GM23248 (cell line): ENCODE results near the gene IQGAP2. TPM values are rescaled to one million over a fixed set of nuclear protein-coding genes. Genes with fewer than 3 reads are reported as not detected.

Source experiments
- DNase-seq: peaks from one replicate; pipeline ENCODE4 v3.0.0-alpha.2; 2015
- H2AFZ ChIP-seq: fragments of 200-600 bp; sonication (generic); 2 replicates; pipeline ENCODE4 v1.6.1; 2016; ENCODE audit warnings: antibody characterized with exemption
- H3F3A ChIP-seq: fragments of 200-600 bp; sonication (generic); 2 replicates; pipeline ENCODE4 v1.6.1; 2016; ENCODE audit warnings: mild to moderate bottlenecking, antibody characterized with exemption, mixed run types; ENCODE audit not compliant: insufficient read depth
- H3K27ac ChIP-seq: fragments of 200-600 bp; sonication (generic); 2 replicates; pipeline ENCODE4 v1.5.1; 2016; ENCODE audit warnings: mild to moderate bottlenecking
- H3K27me3 ChIP-seq: fragments of 200-600 bp; sonication (generic); replicated peaks from 2 replicates; pipeline ENCODE4 v1.6.1; 2016; ENCODE audit warnings: mild to moderate bottlenecking; ENCODE audit not compliant: insufficient read depth
- H3K36me3 ChIP-seq: fragments of 200-600 bp; sonication (generic); 2 replicates; pipeline ENCODE4 v1.6.1; 2016; ENCODE audit warnings: low read depth, mild to moderate bottlenecking
- H3K4me1 ChIP-seq: fragments of 200-600 bp; sonication (generic); 2 replicates; pipeline ENCODE4 v1.6.1; 2016; ENCODE audit warnings: mild to moderate bottlenecking; ENCODE audit not compliant: insufficient read depth
- H3K4me2 ChIP-seq: fragments of 200-600 bp; sonication (generic); one replicate; pipeline ENCODE4 v1.6.1; 2016; ENCODE audit warnings: mild to moderate bottlenecking; ENCODE audit not compliant: unreplicated experiment
- H3K4me3 ChIP-seq: fragments of 200-600 bp; sonication (generic); 2 replicates; pipeline ENCODE4 v1.5.1; 2016; ENCODE audit warnings: mild to moderate bottlenecking
- H3K79me2 ChIP-seq: fragments of 200-600 bp; sonication (generic); 2 replicates; pipeline ENCODE4 v1.6.1; 2016; ENCODE audit warnings: mild to moderate bottlenecking; ENCODE audit not compliant: insufficient read depth
- H3K9ac ChIP-seq: fragments of 200-600 bp; sonication (generic); 2 replicates; pipeline ENCODE4 v1.6.1; 2016; ENCODE audit warnings: mild to moderate bottlenecking
- H3K9me2 ChIP-seq: fragments of 200-600 bp; sonication (generic); 2 replicates; pipeline ENCODE4 v1.6.1; 2016; ENCODE audit warnings: mixed run types, mild to moderate bottlenecking, moderate library complexity; ENCODE audit not compliant: insufficient read depth
- H3K9me3 ChIP-seq: fragments of 200-600 bp; sonication (generic); one replicate; pipeline ENCODE4 v1.6.1; 2017; ENCODE audit warnings: low read depth
- H4K20me1 ChIP-seq: fragments of 200-600 bp; sonication (generic); 2 replicates; pipeline ENCODE4 v1.6.0; 2016; ENCODE audit not compliant: insufficient read depth
- EZH2 ChIP-seq: fragments of 200-600 bp; sonication (generic); IDR thresholded peaks from 2 replicates; pipeline ENCODE4 v1.6.1; 2018; ENCODE audit warnings: antibody characterized with exemption, mild to moderate bottlenecking; ENCODE audit not compliant: insufficient read depth, poor library complexity, severe bottlenecking
- EZH2phosphoT487 ChIP-seq: fragments of 200-600 bp; sonication (generic); IDR thresholded peaks from 2 replicates; pipeline ENCODE4 v1.6.1; 2018; ENCODE audit warnings: antibody characterized with exemption, moderate library complexity, mild to moderate bottlenecking, low read depth; ENCODE audit not compliant: insufficient read depth
- WGBS, 2 experiments: methylation state at CpG; one replicate each; pipeline ENCODE4 v1.1.6; 2015 to 2017; ENCODE audit warnings: low lambda C conversion rate in 2 of 2, low coverage in 1 of 2; ENCODE audit errors: missing lambda C conversion rate in 2 of 2; 5-methylcytosine and 5-hydroxymethylcytosine counted together
- in situ Hi-C: fragments of 300-500 bp; cut with MboI; formaldehyde crosslinking; loops from 2 replicates; pipeline ENCODE4 v1.15.0; 2020
- polyA plus RNA-seq: library from polyadenylated mRNA; unstranded; fragments of >200 nt; fragmentation: Nextera tagmentation; extraction: Ambion mirVana; gene quantifications from 2 replicates; pipeline ENCODE4 v1.2.1, GENCODE V29; 2016
- total RNA-seq: library from RNA; depleted of rRNA; stranded (reverse); fragments of >200 nt; shearing (Covaris generic); gene quantifications from 2 replicates; pipeline ENCODE4 v1.2.3, GENCODE V29; 2014

Gene IQGAP2
- total and polyA plus RNA-seq, 2 experiments from 2014 or later, result 0.11 TPM; not detected in 1

DNA sequence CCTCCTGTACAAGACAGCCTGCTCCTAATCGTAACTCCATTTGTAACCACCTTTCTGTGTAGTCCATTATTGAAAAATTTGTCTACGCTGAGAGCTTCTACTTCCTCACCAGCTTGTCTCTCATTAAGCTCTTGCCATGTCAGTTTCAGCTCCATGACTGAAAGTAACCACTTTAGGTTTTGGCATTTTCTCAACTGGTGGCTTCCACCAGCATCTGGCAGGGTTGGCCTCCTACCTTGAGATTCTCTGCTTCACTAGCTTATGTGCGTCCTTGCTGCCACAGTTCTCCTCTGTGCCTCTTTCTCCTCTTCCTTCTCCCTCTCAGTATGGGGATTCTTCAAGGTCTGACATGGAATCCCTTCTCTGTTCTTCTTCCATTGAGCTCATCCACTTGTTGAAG, 188.3 kb downstream of the IQGAP2 start:
- Histone ChIP-seq H3F3A (no peaks in the 10 kb centered on the region), H3K36me3 (no peaks in the 10 kb centered on the region), H3K9me3 (no peaks in the 10 kb centered on the region), H4K20me1 (no peaks in the 10 kb centered on the region), H2AFZ (no peak overlapping the region), H3K27me3 (peaks cover 52% of the 10 kb centered on the region), H3K4me2 (no peak overlapping the region), H3K27ac (no peak overlapping the region), H3K9me2 (no peaks in the 10 kb centered on the region), H3K4me3 (no peak overlapping the region), H3K4me1 (no peaks in the 10 kb centered on the region), H3K9ac (no peak overlapping the region), H3K79me2 (no peaks in the 10 kb centered on the region)
- TF ChIP-seq EZH2, result no peak
- WGBS, 2 experiments, result 51 to 67% methylated on average over 2 to 3 of the region's 3 CpGs
- in situ Hi-C loops, result no loop called here
- DNase-seq, result no peak

GRCh38 chr5:76592692-76593091, 189.6 kb downstream of the IQGAP2 start:
- Histone ChIP-seq H3K27ac (no peak overlapping the region), H3K36me3 (no peaks in the 10 kb centered on the region), H3K4me2 (no peak overlapping the region), H2AFZ (no peak overlapping the region), H3K79me2 (no peaks in the 10 kb centered on the region), H3F3A (no peaks in the 10 kb centered on the region), H4K20me1 (no peaks in the 10 kb centered on the region), H3K9ac (no peak overlapping the region), H3K9me2 (no peaks in the 10 kb centered on the region), H3K9me3 (no peaks in the 10 kb centered on the region), H3K27me3 (peaks cover 54% of the 10 kb centered on the region), H3K4me3 (no peak overlapping the region), H3K4me1 (no peaks in the 10 kb centered on the region)
- in situ Hi-C loops, result no loop called here
- no peak for DNase-seq
- 9 to 13% methylated on average over 3 of the region's 3 CpGs for WGBS, 2 experiments
- TF ChIP-seq EZH2phosphoT487 (no peak), EZH2 (no peak)

DNA sequence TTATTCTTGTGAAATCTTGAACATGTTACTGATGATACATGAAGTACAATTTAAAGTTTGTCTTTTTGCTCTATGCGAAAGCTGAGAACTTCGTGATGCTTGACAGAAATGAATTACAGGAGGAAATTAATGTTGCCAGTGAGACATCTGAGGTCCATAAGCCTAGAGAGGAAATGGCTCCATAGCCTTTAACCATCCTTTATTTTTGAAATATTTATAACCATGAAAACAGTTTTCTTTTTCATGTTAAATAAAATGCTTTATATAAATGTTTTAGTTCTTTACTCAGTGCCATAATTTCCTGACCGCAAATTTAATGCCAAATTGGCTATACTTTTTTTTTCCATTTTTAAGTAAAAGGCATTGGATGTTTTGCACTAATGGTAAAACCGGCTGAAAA, 191.0 kb downstream of the IQGAP2 start:
- Histone ChIP-seq H3K9ac (no peak overlapping the region), H2AFZ (no peak overlapping the region), H3K4me2 (no peak overlapping the region), H3K27me3 (peaks cover 53% of the 10 kb centered on the region), H3F3A (no peaks in the 10 kb centered on the region), H3K4me3 (no peak overlapping the region), H3K27ac (no peak overlapping the region), H3K79me2 (no peaks in the 10 kb centered on the region), H3K9me2 (no peaks in the 10 kb centered on the region), H3K36me3 (no peaks in the 10 kb centered on the region), H3K9me3 (no peaks in the 10 kb centered on the region), H4K20me1 (no peaks in the 10 kb centered on the region), H3K4me1 (no peaks in the 10 kb centered on the region)
- in situ Hi-C loops, result no loop called here
- WGBS, 2 experiments, result 45 to 47% methylated on average over 4 of the region's 4 CpGs
- TF ChIP-seq EZH2phosphoT487 (no peak), EZH2 (no peak)
- DNase-seq, result no peak

- Histone ChIP-seq H3K79me2 (no peaks in the 10 kb centered on the region), H3K27me3 (peaks cover 39% of the 10 kb centered on the region), H2AFZ (no peak overlapping the region), H3K36me3 (no peaks in the 10 kb centered on the region), H3K9me3 (no peaks in the 10 kb centered on the region), H3K4me2 (no peak overlapping the region), H3K9me2 (no peaks in the 10 kb centered on the region), H3K27ac (no peak overlapping the region), H3K4me3 (no peak overlapping the region), H3F3A (no peaks in the 10 kb centered on the region), H4K20me1 (no peaks in the 10 kb centered on the region), H3K4me1 (no peaks in the 10 kb centered on the region), H3K9ac (no peak overlapping the region)
- in situ Hi-C loops, result no loop called here
- TF ChIP-seq EZH2phosphoT487, result no peak
- DNase-seq, result no peak
- 66 to 81% methylated on average over 3 of the region's 3 CpGs for WGBS, 2 experiments
Observed at GRCh38 chr5:76595755-76596481, 192.8 kb downstream of the IQGAP2 start.

- H3K9me2 ChIP-seq, result no peaks in the 10 kb centered on the region
- H4K20me1 ChIP-seq, result no peaks in the 10 kb centered on the region
- DNase-seq, result no peak
- H3K9me3 ChIP-seq, result no peaks in the 10 kb centered on the region
- H2AFZ ChIP-seq, result no peak overlapping the region
- TF ChIP-seq EZH2 (no peak), EZH2phosphoT487 (no peak)
- in situ Hi-C loops, result no loop called here
- H3K4me2 ChIP-seq, result no peak overlapping the region
- WGBS, 2 experiments, result 80 to 83% methylated on average over 2 of the region's 2 CpGs
- H3F3A ChIP-seq, result no peaks in the 10 kb centered on the region
- H3K4me3 ChIP-seq, result no peak overlapping the region
- H3K4me1 ChIP-seq, result no peaks in the 10 kb centered on the region
- no peaks in the 10 kb centered on the region for H3K79me2 ChIP-seq
- H3K27me3 ChIP-seq, result peaks cover 24% of the 10 kb centered on the region
- no peak overlapping the region for H3K9ac ChIP-seq
- H3K27ac ChIP-seq, result no peak overlapping the region
- no peaks in the 10 kb centered on the region for H3K36me3 ChIP-seq
Observed at GRCh38 chr5:76598531-76598930, 195.4 kb downstream of the IQGAP2 start.
